Fibroblast of lung (primary cell): Measurements from ENCODE around the gene IFT81.

ENCODE experiments used
- EZH2 ChIP-seq: IDR thresholded peaks from 2 replicates; pipeline ENCODE4 v1.5.1; 2012; ENCODE audit warnings: low read length, control low read depth, mild to moderate bottlenecking; ENCODE audit errors: missing control alignments
- TF ChIP-seq, protein P1 (sequence below), 2 donors: IDR thresholded peaks in 1 of 2; conservative IDR thresholded peaks in 1 of 2; 1 replicate in 1 of 2; 2 replicates in 1 of 2; pipeline ENCODE4 v1.5.1; 2011 to 2012; ENCODE audit warnings: low read length in 2 of 2, control low read depth in 1 of 2, inconsistent platforms in 1 of 2, low read depth in 1 of 2, mild to moderate bottlenecking in 1 of 2

- TF ChIP-seq, protein P1, sequence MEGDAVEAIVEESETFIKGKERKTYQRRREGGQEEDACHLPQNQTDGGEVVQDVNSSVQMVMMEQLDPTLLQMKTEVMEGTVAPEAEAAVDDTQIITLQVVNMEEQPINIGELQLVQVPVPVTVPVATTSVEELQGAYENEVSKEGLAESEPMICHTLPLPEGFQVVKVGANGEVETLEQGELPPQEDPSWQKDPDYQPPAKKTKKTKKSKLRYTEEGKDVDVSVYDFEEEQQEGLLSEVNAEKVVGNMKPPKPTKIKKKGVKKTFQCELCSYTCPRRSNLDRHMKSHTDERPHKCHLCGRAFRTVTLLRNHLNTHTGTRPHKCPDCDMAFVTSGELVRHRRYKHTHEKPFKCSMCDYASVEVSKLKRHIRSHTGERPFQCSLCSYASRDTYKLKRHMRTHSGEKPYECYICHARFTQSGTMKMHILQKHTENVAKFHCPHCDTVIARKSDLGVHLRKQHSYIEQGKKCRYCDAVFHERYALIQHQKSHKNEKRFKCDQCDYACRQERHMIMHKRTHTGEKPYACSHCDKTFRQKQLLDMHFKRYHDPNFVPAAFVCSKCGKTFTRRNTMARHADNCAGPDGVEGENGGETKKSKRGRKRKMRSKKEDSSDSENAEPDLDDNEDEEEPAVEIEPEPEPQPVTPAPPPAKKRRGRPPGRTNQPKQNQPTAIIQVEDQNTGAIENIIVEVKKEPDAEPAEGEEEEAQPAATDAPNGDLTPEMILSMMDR (conservative IDR thresholded peaks at IDR 0.05 in 1 of 2, IDR thresholded peaks at IDR 0.05 in 1 of 2; ENCODE audit: low read depth in 1 of 2, low read length in 2 of 2), result no peak
- no peak for TF ChIP-seq EZH2
These were observed 33.4 kb downstream of the IFT81 start for GRCh38 chr12:110157539-110157938.
